Measurements from ENCODE around the gene BRD1. TPM values are rescaled to one million over a fixed set of nuclear protein-coding genes. Genes with fewer than 3 reads are reported as not detected.

The BRD1 gene
- total RNA-seq, 1 experiment from 2014 or later: 15.4 TPM

DNA sequence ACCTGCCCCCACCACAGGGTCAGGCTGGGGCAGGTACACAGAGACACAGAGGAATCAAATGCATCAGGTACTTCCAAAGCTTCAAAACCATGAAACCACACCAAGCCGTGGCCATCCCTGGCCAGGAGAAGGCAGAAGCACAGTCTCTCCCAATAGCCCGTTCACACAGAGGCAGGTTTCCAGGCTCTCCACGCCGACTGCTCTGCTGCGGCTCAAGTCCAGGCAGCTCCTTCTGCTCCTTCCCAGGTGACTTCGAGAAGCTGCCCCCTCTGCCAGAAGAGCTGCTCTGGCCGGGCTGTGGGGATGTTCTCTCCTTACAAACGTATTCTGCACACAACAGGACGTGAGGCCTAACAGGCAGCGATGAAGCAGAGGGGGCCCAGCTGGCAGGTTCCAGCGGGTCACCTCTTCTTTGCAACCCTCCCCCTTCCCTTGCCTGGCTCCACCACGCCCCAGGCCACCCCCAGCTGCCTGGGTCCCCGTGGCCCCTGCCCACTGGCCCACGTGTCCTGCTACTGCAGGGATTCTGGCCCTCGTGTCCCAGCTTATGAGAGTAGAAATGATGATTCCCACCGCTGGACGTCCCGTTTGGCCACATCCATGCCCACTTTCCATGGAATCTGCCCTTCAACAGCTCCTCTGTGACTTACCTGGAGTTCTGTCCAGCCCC, 26.1 kb downstream of the BRD1 start:
- no peak for DNase-seq (ENCODE audit: low read depth)

DNA sequence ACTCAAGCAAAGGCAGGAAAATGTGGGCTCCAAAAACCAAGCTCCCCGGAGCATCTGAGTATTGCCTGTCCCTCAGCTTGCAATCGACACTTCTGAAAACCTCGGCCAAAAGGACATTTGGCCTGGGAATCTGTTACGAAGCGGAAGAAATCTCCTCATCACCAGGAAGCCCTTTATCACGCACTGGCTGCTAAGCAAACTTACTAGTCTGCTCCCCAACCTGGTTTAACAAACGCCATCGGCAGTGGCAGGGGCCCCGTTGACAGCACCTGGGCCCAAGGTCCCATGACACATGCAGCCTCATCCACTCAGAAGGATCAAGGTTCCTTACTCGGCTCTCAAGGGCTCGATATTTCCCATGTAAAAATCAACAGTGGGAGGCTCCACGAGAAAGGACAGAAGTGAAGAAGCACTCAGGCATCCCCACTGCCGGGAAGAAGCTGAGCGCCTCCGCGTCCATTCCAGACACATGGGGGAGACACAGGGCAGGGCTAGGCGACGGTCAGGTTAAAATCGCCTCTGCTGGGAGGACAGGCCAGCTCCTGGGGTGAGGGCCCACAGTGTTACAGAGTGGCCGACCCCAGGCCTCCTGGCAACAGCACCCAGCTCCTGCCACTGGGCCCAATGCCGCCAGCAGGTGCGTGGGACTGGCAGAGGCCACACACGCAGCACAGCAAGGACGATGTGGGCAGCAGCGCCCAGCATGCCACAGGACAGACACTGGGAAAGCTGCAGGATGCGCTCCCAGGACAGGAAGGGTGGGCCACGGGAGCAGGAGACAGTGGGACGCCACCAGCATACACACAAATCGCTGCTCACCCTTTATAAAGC, 27.1 kb downstream of the BRD1 start:
- DNase-seq (ENCODE audit: low read depth): no peak

DNA sequence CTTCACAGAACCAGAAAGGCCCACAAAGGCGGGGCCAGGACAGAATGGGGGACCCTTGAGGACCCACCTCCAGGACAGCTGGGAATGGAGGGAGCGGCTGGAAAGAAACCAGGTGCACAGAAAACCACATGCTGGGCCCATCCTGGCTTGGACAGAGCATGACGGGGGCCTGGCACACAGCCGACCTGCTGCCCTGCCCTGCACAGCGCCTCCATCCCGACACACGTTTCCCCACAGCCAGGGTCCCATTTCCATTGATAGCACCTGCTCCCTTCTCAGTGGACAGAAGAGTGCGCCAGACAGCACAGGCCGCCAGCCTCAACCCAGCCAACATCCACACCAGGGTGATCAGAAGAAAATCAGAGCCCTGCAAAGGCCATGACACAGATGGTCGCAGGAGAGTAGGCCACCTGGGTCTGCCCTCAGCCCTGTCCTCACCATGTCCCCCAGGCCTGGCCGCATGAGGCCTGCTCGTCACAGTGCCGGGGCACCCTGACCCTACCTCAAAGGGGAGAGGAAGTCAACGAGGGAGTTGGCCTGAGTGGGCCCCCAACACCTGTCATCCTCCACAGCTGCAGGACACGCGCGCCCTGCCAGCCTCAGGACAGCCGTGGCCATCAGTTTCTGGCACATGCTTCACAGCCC, 28.1 kb downstream of the BRD1 start:
- no peak for DNase-seq (ENCODE audit: low read depth)

DNA sequence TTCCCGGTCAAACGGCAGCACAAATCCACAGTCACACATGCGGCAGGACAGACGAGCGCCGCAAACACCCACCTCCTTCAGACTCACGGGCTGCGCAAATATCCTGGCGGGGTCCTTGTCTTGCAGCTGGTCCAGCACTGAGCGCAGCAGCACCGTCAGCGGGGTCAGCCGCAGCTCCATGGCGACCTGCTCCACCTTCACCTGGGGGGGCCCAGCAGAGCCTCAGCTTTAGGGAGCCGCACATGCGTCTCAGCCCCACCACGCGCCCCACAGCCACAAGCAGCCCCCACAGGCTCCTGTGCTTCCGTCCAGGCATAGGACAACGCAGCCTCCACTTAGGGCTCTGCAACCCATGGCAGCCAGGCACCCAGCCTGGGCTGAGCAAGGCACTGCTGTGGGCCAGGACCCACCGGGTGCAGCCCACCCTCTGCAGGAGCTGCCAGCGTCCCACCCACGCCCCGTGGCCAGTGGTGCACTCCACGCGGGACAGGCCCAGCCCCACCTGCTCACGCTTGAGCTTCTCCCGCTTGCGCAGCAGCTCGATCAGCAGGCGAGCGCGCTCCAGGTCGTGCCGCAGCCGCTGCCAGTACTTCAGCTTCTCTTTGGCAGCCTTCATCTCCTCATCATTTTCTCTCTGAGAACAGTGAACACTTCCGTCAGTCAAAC, 29.1 kb downstream of the BRD1 start:
- DNase-seq (ENCODE audit: low read depth): no peak

DNA sequence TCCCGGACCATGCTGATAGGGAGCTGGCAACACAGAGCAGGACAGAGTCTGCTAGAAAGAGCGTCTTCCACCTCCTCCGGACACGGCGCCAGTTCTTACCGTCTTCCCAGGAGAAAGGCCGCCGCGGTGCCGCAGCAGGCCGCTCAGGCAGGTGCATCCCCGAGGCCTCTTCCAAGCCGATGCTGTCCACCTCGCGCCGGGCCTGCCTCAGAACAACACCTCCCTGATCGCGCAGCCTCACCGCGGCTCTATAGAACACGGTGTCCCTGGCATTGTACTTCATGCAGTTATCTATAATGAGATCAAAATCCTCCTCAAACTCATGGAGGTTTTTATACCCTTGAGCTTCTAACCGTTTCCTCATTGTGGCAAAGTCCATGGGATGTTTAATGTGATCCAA, 30.0 kb downstream of the BRD1 start:
- no peak for DNase-seq (ENCODE audit: low read depth)

DNA sequence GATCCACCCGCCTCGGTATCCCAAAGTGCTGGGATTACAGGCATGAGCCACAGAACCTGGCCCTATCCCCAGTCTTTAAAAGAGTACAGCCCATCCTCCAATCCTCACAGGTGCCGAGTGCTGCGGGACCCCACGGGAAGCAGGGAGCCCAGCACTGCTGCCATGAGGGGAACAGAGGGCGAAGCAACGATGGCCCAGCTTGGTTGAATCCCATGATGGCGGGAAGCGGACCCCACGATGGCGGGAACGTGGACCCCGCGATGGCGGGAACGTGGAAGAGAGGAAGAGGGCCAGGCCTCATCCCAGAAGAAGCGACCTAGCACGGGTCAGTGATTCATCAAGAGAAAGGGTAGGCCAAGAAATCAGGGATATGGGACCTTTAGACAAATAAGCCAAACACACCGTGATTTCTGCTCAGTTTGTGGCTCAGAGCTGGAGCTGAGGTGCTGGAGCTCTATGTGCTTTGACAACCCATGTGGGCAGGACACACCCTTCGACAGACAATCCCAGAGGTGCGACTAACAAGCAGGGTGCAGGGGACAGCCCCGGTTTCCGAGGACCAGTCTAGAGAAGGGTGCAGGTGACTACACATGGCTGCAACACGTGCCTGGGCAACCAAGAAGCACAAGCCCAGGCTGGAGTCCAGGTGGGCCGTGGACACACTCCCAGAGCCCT, 30.9 kb downstream of the BRD1 start:
- no peak for DNase-seq (ENCODE audit: low read depth)

DNA sequence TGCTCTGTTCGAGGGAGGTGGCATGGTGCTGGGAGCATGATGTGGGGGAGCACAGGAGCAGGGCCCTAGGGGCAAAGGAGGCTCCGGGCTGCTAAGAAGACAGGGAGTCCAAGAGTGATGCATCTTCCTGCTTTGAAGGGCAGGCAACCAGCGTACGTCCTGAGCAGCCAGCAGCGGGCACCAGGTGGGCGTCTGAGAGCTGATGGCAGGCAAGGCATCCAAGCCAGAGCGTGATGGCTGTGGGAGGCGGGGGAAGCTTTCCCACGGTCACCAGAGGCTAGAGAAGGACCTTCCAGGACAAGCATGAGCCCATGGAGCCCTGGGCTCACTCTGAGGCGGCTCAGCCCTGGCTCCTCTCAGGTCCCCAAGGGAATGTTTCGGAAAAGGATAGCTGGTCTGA, 32.2 kb downstream of the BRD1 start:
- no peak for DNase-seq (ENCODE audit: low read depth)

DNA sequence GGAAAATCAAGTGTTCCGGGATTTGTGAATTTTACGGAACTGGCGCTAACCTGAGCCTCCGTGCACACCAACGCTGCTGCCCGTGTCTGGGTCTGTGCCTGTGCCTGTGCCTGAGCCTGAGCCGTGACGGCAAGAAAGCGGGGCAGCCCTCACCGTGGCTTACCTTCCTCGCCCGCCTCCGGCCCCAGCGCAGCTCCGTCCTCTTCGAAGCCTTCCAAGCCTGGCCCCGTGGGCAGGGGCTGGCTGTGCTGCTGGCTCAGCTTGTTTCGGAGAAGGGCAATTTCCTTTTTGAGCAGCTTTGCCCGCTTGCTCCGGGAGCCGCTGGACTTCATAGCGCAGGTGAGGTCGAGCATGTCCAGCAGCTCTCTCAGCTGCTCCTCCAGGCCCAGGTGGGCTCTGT, 33.8 kb downstream of the BRD1 start:
- DNase-seq (ENCODE audit: low read depth): no peak

DNA sequence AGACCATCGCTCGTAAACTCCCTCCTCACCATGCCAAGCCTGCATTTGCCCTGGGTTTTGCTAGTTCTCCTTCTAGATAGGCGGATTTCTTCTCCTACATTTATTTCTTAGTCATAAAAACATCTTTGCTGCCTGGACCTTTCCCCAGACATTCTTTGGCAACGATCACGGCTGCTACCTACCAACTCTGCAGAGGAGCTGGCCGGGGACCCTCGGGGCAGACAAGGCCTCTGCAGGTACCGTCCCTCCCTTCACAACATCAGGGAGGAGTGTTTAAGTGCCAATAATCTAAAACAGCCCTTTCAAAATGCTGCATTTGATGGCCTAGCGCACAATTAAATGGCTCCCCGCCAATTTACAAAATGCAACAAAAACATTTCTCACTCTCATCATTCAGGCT, 34.4 kb downstream of the BRD1 start:
- no peak for DNase-seq (ENCODE audit: low read depth)

DNA sequence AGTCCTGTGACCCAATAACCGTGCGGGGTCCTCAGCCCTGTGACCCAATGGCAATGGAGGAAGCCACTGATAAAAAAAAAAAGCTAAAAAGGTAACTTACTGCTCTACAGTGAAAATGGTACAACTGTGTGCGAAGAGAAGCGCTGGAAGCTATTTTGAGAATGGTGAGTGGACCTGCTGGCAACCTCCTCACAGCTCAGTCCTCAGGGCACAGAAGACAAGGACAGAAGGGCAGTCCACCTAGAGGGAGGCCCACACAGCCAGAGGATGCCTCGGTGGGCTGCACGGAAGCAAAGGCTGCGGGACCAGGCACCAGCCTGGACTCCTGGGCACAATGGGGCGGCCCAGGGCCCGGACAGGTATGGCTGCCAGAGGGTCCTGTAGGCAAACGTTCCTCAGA, 35.6 kb downstream of the BRD1 start:
- DNase-seq (ENCODE audit: low read depth): no peak

DNA sequence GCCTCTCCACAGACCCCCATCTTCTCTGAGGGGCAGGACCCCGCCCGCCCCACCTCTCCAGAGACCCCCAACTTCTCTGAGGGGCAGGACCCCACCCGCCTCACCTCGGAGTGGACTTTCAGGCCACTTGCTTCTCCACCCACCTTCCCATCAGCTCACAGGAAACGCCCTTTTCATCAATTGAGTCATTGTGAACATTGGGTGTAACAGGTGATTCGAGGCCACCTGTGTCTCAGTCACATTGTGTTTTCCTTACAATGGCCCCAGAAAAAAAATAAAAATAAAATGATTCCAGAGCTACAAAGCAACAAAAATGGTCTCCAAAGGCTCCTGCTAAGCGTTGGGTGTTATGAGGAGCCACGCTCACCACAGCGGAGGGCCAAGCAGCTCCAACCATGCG, 36.0 kb downstream of the BRD1 start:
- no peak for DNase-seq (ENCODE audit: low read depth)

DNA sequence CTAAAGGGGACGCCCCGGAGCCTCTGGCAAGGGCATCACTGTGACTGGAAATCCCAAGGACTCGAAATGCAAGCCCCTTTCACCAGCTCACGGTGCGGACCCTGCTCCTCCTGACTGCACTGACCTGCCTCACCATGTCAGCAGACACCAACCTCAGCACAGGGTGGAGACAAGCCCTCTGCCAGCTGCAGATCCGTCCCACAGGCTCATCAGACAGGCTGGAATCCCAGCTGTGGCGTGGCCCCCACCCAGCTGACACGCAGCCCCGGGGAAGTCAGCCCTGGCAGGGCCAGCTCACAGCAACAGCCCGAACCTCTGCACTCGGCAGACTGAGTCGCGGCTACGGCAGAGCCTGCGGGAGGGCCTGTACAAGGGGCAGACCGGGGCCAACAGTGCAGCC, 36.8 kb downstream of the BRD1 start:
- DNase-seq (ENCODE audit: low read depth): no peak

DNA sequence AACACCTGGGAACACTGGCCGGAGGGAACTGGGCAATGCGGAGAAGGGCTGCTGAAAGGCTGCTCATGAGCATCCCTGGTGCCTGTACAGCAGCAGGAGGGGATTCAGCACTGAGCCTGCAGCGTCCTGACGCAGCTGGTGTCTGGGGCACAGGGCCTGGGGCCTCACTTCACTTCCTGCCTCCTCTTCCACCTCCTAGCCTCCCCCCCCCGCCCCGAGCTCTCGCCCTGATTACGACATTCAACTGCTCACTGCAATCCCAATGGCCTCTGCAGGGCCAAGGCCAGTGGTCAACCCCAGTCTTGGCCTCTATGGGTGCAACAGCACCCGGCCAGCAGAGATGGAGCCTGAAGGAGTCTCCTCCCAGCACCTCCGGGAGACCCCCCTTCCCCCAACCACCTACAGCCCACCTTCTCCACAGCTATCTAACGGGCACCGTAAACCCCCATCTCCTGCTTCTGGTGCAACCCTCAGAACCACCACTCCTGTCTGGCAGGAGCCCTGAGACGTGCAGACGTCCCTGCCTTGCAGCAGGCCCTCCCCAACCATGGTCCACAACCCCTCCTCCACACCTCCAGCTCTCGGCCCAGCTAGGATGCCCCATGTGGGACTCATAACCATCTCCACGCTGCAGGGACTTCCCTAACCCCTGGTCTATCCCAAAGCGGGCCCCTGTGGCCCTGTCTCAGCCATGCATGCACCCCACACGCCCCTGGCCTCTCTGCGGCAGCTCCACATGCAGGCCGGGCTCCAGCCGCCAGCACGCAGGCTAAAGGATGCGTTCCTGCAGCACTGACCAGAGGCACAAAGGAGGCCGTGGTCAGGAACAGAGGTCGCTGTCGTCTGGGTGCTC, 38.2 kb downstream of the BRD1 start:
- no peak for DNase-seq (ENCODE audit: low read depth)

DNA sequence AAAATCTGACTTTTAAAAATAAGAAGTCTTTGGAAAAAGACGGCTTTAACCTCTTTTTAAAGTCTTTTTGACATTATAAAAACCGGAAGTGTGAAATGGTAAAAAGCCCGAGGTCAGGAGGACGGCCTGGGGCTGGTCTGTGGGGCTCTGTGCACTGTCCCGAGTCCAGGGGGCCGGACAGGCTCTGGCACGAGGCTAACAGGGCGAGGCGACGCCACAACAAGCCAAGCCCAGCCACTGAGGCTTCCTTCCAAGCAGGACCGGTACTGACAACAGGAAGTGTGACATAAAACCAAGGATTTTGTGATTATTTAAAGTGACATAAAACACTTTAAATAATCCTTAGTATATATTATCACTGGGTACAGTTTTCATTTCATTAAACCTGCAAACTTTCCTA, 39.2 kb downstream of the BRD1 start:
- DNase-seq (ENCODE audit: low read depth): no peak

DNA sequence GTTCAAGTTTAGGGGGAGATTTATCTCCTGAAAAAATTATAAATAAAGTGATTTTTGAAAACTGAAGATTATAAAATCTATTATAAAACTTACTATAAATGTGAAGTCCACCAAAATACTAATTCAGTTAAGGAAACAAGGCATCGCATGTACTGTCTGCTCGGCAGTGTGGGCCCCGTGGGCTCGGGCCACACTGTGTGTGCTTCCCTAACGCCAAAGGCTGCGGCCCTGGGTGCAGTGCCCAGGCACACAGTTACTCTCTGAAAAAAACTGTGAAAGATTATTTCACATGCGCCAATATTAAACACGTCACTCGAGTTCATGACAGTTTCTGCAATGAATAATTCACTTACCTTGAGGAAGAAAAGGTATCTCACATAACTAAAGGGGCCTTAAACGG, 39.8 kb downstream of the BRD1 start:
- DNase-seq (ENCODE audit: low read depth): no peak

DNA sequence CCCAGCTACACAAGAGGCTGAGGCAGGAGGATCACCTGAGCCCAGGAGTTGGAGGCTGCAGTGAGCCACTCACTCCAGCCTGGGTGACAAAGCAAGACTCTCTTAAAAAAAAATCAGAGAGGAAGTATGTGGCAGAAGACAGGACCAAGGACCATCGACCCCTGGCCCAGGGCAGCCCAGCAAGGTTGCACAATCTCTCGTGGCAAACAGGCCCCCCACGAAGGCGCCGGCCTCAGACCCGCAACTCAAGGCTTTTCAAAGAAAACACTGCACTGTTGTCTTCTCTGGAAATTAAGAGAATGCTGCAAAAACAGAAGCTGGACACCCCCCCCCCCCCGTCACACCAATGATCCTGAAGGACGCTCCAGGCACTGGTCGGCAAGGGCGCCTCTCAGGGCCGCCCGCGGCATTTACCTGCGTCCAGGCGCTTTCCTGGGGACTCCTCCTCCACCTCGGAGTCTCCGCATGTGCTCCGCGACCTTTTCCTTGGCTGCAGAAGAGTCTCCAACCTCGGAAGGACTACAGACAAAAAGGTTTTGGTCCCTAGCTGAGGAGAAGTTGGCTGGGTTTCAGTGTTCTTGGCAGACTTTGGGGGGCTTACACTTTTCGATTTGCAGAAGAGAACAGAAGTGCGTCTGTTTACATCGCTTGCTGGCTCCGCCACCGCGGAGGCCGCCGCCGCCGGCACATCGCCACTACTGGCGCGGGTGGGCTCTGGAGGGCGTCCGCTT, 40.5 kb downstream of the BRD1 start:
- no peak for DNase-seq (ENCODE audit: low read depth)

DNA sequence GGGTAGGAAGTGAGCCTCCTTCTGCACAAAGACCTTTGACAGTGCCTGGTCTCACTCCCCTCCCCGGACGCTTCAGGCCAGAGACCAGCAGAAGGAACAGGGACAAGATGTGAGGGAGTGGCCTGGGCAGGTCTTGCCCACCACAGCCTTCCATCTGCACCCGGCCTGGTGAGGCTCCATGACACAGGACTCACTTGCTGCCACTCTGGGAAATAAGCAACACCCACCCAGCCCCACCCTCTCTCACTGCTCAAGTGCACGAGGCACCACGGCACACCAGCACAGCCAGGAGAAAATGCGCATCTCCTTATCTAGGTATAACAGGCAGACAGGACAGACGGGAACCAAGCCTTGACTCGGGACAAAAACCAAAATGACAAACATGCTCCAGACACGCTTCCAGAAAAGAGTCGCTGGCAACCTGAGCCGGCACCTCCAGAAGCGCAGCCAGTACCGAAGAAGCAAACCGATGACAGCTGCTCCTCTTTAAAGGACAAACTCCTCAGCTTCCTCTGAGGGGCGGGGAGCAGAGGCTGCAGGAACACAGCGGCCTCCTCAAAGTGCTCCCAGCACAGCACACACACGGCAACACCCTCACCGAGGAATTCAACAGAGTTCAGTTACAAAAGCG, 41.7 kb downstream of the BRD1 start:
- no peak for DNase-seq (ENCODE audit: low read depth)

DNA sequence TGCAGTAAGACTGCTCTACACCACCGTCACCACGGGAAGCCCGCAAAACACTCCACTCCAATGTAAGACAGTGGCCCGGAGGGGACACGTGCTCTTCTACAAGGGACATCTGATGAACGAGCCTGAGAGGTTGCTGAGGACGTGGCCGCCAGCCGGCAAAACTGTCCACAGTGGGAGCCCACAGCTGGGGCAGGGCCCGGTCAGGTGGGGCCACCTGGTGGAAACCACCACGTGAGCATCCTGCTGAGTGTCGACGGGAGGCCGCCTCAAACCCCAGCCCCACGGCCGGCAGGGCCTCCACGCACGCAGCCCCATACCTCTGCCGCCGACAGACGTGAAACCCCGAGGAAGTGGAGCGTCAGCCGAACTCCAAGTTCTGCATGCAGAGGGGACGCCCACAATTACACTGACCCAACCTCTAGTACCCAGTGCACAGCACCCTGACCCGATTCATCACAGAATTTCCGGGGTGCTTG, 42.6 kb downstream of the BRD1 start:
- no peak for DNase-seq (ENCODE audit: low read depth)

DNA sequence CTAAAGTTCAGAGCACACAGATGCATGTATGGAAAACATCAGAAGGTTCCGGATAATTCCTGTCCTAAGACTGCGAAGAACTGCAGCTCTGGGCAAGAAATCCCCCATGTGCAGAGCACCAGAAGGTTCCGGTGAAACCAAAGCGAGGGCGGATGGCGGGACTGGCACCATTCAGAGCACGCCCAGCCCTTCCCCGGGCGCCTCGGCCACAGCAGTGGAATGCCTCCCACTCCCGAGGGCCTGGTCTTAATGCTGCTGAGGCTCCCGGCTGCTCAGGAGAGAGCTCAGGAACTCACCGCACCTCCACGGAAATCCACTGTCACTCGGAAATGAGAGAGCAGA, 43.1 kb downstream of the BRD1 start:
- no peak for DNase-seq (ENCODE audit: low read depth)

All from Daoy (cell line).